Endothelial cell of umbilical vein (primary cell): ENCODE results near the gene DUSP18.

Experiments
- EZH2 ChIP-seq: IDR thresholded peaks from 2 replicates; pipeline ENCODE4 v1.6.1; 2012; ENCODE audit warnings: borderline replicate concordance, low read depth, mild to moderate bottlenecking, moderate library complexity, low read length, inconsistent platforms; ENCODE audit not compliant: severe bottlenecking
- FOS ChIP-seq: IDR thresholded peaks from 2 replicates; pipeline ENCODE4 v1.6.1; 2011; ENCODE audit warnings: mild to moderate bottlenecking, low read length, moderate library complexity, borderline replicate concordance; ENCODE audit not compliant: insufficient read depth
- JUN ChIP-seq: IDR thresholded peaks from 2 replicates; pipeline ENCODE4 v1.6.1; 2011; ENCODE audit warnings: borderline replicate concordance, low read depth; ENCODE audit not compliant: insufficient read length, insufficient read depth
- MYC ChIP-seq: IDR thresholded peaks from one replicate; pipeline ENCODE4 v1.6.1; 2011; ENCODE audit warnings: mild to moderate bottlenecking, low read depth, low read length
- POLR2A ChIP-seq: IDR thresholded peaks from 2 replicates; pipeline ENCODE4 v1.6.1; 2012; ENCODE audit warnings: low read depth, mild to moderate bottlenecking, control low read depth, low read length
- POLR2AphosphoS5 ChIP-seq: IDR thresholded peaks from 2 replicates; pipeline ENCODE4 v1.6.1; 2012; ENCODE audit warnings: low read depth, mild to moderate bottlenecking, control low read depth, low read length, moderate library complexity; ENCODE audit not compliant: insufficient read depth
- TF ChIP-seq, protein P1 (sequence below), 2 donors: IDR thresholded peaks; 1 replicate in 1 of 2; 2 replicates in 1 of 2; pipeline ENCODE4 v1.5.1; 2011; ENCODE audit warnings: low read length in 2 of 2, mild to moderate bottlenecking in 2 of 2, moderate library complexity in 2 of 2, control low read depth in 1 of 2, inconsistent platforms in 1 of 2, low read depth in 1 of 2; ENCODE audit not compliant: insufficient read depth in 1 of 2; ENCODE audit errors: extremely low read depth in 1 of 2
- TF ChIP-seq, protein P2 (sequence below): IDR thresholded peaks from 2 replicates; pipeline ENCODE4 v1.6.1; 2011; ENCODE audit not compliant: insufficient read depth, insufficient read length

DNA sequence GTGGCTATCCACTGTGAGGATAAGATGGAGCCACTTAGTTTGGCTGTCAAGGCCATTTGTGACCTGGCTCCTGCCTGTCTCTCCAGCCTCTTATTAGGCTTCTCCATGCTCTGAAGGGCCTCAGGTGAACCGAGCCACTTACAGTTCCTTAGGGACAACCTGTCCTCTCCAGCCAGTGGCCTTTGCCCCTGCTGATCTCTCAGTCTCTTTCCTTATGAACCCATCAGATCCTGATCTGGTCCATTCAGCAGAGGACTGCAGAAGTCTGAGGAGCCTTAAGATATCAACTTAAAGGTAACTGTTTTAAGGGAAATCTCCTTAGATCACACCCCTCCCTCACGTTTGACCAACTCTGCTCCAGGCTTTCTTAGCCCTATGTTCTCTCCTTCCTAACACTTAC, 2.4 kb downstream of the DUSP18 start:
- TF ChIP-seq, protein P1, sequence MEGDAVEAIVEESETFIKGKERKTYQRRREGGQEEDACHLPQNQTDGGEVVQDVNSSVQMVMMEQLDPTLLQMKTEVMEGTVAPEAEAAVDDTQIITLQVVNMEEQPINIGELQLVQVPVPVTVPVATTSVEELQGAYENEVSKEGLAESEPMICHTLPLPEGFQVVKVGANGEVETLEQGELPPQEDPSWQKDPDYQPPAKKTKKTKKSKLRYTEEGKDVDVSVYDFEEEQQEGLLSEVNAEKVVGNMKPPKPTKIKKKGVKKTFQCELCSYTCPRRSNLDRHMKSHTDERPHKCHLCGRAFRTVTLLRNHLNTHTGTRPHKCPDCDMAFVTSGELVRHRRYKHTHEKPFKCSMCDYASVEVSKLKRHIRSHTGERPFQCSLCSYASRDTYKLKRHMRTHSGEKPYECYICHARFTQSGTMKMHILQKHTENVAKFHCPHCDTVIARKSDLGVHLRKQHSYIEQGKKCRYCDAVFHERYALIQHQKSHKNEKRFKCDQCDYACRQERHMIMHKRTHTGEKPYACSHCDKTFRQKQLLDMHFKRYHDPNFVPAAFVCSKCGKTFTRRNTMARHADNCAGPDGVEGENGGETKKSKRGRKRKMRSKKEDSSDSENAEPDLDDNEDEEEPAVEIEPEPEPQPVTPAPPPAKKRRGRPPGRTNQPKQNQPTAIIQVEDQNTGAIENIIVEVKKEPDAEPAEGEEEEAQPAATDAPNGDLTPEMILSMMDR (IDR thresholded peaks at IDR 0.05; ENCODE audit: extremely low read depth in 1 of 2, insufficient read depth in 1 of 2, low read depth in 1 of 2, low read length in 2 of 2) = no peak
- TF ChIP-seq POLR2AphosphoS5 (no peak), JUN (no peak), EZH2 (no peak), POLR2A (no peak), MYC (no peak), FOS (no peak)
- TF ChIP-seq, protein P2, sequence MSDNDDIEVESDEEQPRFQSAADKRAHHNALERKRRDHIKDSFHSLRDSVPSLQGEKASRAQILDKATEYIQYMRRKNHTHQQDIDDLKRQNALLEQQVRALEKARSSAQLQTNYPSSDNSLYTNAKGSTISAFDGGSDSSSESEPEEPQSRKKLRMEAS = no peak
